Head of caudate nucleus (tissue), 42 donors: ENCODE measurements around the gene SAPCD1.
"Not testable (repeated sequence)": the region's sequence is repeated elsewhere in the genome, so short reads cannot be mapped to it uniquely, and the experiment has no call there.

Experiments
- DNase-seq, 42 donors: peaks; one replicate each; pipeline versions ENCODE4 v3.0.0 to v3.0.0-alpha.2; 2020 to 2021; ENCODE audit warnings: mixed read lengths in 7 of 42
- intact Hi-C: fragments of 100-400 bp; cut with DNase I; formaldehyde crosslinking; loops from one replicate; pipeline ENCODE4 v1.15.0; 2022

SAPCD1 gene

GRCh38 chr6:31791324-31792089 lies 29.1 kb downstream of the SAPCD1 start:
- peak in 26 of 42 donors; percentile 25 to 73 (median 56) for DNase-seq
- intact Hi-C loops, result no loop called here

GRCh38 chr6:31792090-31792374 lies 29.6 kb downstream of the SAPCD1 start:
- intact Hi-C loops, result no loop called here

GRCh38 chr6:31792761-31793171 lies 30.3 kb downstream of the SAPCD1 start:
- intact Hi-C loops, result no loop called here
- no peak for DNase-seq

More at GRCh38 chr6:31792090-31792374, 29.6 kb downstream of the SAPCD1 start:
- no peak for DNase-seq

- intact Hi-C loops, DNase-seq: not testable (repeated sequence)
Observed at GRCh38 chr6:31793927-31794245, 31.4 kb downstream of the SAPCD1 start.

GRCh38 chr6:31794294-31794865 lies 31.9 kb downstream of the SAPCD1 start:
- intact Hi-C loops, result no loop called here

GRCh38 chr6:31794866-31795615 lies 32.6 kb downstream of the SAPCD1 start:
- peak in 1 of 42 donors; percentile 26 for DNase-seq
- intact Hi-C loops, result loop anchor here (5.0 kb wide), 1 partner anchor 58 kb away; the partner anchor contains the start of gene CLIC1

More at GRCh38 chr6:31794294-31794865, 31.9 kb downstream of the SAPCD1 start:
- DNase-seq, result peak in 1 of 42 donors; percentile 10

- intact Hi-C loops, result loop anchor here (5.0 kb wide), 1 partner anchor 58 kb away; the partner anchor contains the start of gene CLIC1
Observed at GRCh38 chr6:31795616-31796298, 33.3 kb downstream of the SAPCD1 start, which contains the start of gene VARS1. TSS of gene VARS1 (minus strand) at chr6:31795752. CDS start at chr6:31795217, 535 bp downstream.

GRCh38 chr6:31796993-31797385 lies 34.5 kb downstream of the SAPCD1 start:
- DNase-seq, result no peak
- intact Hi-C loops, result loop anchor here (5.0 kb wide), 1 partner anchor 60 kb away; the partner anchor contains the start of gene CLIC1

More at GRCh38 chr6:31795616-31796298, 33.3 kb downstream of the SAPCD1 start, which contains the start of gene VARS1:
- DNase-seq, result peak; percentile 66 to 96 (median 89)

GRCh38 chr6:31797588-31797987 lies 35.1 kb downstream of the SAPCD1 start:
- DNase-seq, result no peak
- intact Hi-C loops, result loop anchor here (5.0 kb wide), 1 partner anchor 60 kb away; the partner anchor contains the start of gene CLIC1

GRCh38 chr6:31799781-31800180 lies 37.3 kb downstream of the SAPCD1 start:
- intact Hi-C loops, result loop anchor here (5.0 kb wide), 1 partner anchor 62 kb away; the partner anchor contains the start of gene CLIC1
- no peak for DNase-seq

GRCh38 chr6:31801031-31801927 lies 38.8 kb downstream of the SAPCD1 start:
- intact Hi-C loops, DNase-seq: not testable (repeated sequence)

- intact Hi-C loops, result no loop called here
- peak in 1 of 42 donors; percentile 6 for DNase-seq
Observed at GRCh38 chr6:31805939-31806469, 43.5 kb downstream of the SAPCD1 start.

GRCh38 chr6:31806470-31807272 lies 44.2 kb downstream of the SAPCD1 start, which contains the start of gene LSM2:
TSS of gene LSM2 (minus strand) at chr6:31806966. CDS start at chr6:31806757, 209 bp downstream.
- intact Hi-C loops, result no loop called here
- DNase-seq, result peak; percentile 94 to 99 (median 98)

- intact Hi-C loops, DNase-seq: not testable (repeated sequence)
Observed at GRCh38 chr6:31808599-31808998, 46.1 kb downstream of the SAPCD1 start.

- intact Hi-C loops, result no loop called here
- DNase-seq, result no peak
Observed at GRCh38 chr6:31811645-31812044, 49.2 kb downstream of the SAPCD1 start.

GRCh38 chr6:31813465-31813849 lies 51.0 kb downstream of the SAPCD1 start:
- DNase-seq, result no peak
- intact Hi-C loops, result no loop called here
